ENCODE results near the gene CTNNA1.

Gene CTNNA1

GRCh38 chr5:138843316-138844124 lies 90.3 kb downstream of the CTNNA1 start:
- no peak for TF ChIP-seq CTCF (conservative IDR thresholded peaks at IDR 0.05; ENCODE audit: low read depth, low read length)
- no peak overlapping the region for H3K4me3 ChIP-seq (ENCODE audit: low read length)
- no peak for DNase-seq (ENCODE audit: low read depth)

- no peak for TF ChIP-seq CTCF (conservative IDR thresholded peaks at IDR 0.05; ENCODE audit: low read depth, low read length)
- DNase-seq (ENCODE audit: low read depth): no peak
- no peak overlapping the region for H3K4me3 ChIP-seq (ENCODE audit: low read length)
These were observed 90.9 kb downstream of the CTNNA1 start for GRCh38 chr5:138844125-138844461.

- peak; percentile 46 for DNase-seq (ENCODE audit: low read depth)
- H3K4me3 ChIP-seq (ENCODE audit: low read length): no peak overlapping the region
- no peak for TF ChIP-seq CTCF (conservative IDR thresholded peaks at IDR 0.05; ENCODE audit: low read depth, low read length)
These were observed 91.7 kb downstream of the CTNNA1 start for GRCh38 chr5:138844812-138845513.

GRCh38 chr5:138849439-138849838 lies 96.2 kb downstream of the CTNNA1 start:
- DNase-seq (ENCODE audit: low read depth): no peak
- no peak for TF ChIP-seq CTCF (conservative IDR thresholded peaks at IDR 0.05; ENCODE audit: low read depth, low read length)
- no peak overlapping the region for H3K4me3 ChIP-seq (ENCODE audit: low read length)

- H3K4me3 ChIP-seq (ENCODE audit: low read length): no peak overlapping the region
- no peak for DNase-seq (ENCODE audit: low read depth)
- no peak for TF ChIP-seq CTCF (conservative IDR thresholded peaks at IDR 0.05; ENCODE audit: low read depth, low read length)
These were observed 96.7 kb downstream of the CTNNA1 start for GRCh38 chr5:138849882-138850281.

- H3K4me3 ChIP-seq (ENCODE audit: low read length): no peak overlapping the region
- TF ChIP-seq CTCF (conservative IDR thresholded peaks at IDR 0.05; ENCODE audit: low read depth, low read length): no peak
- no peak for DNase-seq (ENCODE audit: low read depth)
These were observed 97.7 kb downstream of the CTNNA1 start for GRCh38 chr5:138850865-138851435.

Measured in retinal pigment epithelial cell (primary cell).